HepG2 (cell line): ENCODE results near the gene OR2S2. TPM values are rescaled to one million over a fixed set of nuclear protein-coding genes. Genes with fewer than 3 reads are reported as not detected.

Experiments
- CEBPZ ChIP-seq: IDR thresholded peaks from 2 replicates; pipeline ENCODE4 v1.6.1; 2012; ENCODE audit warnings: low read length, improper control_type of control experiment
- DPF2 ChIP-seq: sonication (generic); formaldehyde crosslinking; IDR thresholded peaks from 2 replicates; pipeline ENCODE4 v1.4.0; 2020; ENCODE audit warnings: mild to moderate bottlenecking, low read depth, missing genetic modification reagents, borderline replicate concordance
- FOSL1 ChIP-seq: sonication (generic); formaldehyde crosslinking; IDR thresholded peaks from 2 replicates; pipeline ENCODE4 v1.9.0; 2021; ENCODE audit warnings: missing genetic modification reagents, borderline replicate concordance
- HMG20A ChIP-seq: IDR thresholded peaks from 2 replicates; pipeline ENCODE4 v1.6.1; 2016; ENCODE audit warnings: borderline replicate concordance
- IRF1 ChIP-seq: sonication (generic); formaldehyde crosslinking; IDR thresholded peaks from 2 replicates; pipeline ENCODE4 v1.4.0; 2020; ENCODE audit warnings: low read depth, mild to moderate bottlenecking, missing genetic modification reagents
- JUND ChIP-seq: sonication (generic); formaldehyde crosslinking; IDR thresholded peaks from 2 replicates; pipeline ENCODE4 v1.8.0; 2022; ENCODE audit warnings: mild to moderate bottlenecking, missing genetic modification reagents
- LCORL ChIP-seq, 2 experiments: fragments of 450-650 bp in 1 of 2; sonication (generic) in 1 of 2; formaldehyde crosslinking in 1 of 2; IDR thresholded peaks; 2 replicates each; pipeline versions ENCODE4 v1.5.0 to v1.6.1; 2017 to 2020; ENCODE audit warnings: antibody characterized with exemption in 1 of 2, missing genetic modification reagents in 1 of 2
- MEF2D ChIP-seq: sonication (generic); formaldehyde crosslinking; IDR thresholded peaks from 2 replicates; pipeline ENCODE4 v1.5.1; 2020; ENCODE audit warnings: mild to moderate bottlenecking, missing genetic modification reagents
- MIER3 ChIP-seq: IDR thresholded peaks from 2 replicates; pipeline ENCODE4 v1.6.1; 2016; ENCODE audit warnings: missing compliant biosample characterization, borderline replicate concordance
- SPEN ChIP-seq: sonication (generic); formaldehyde crosslinking; IDR thresholded peaks from 2 replicates; pipeline ENCODE4 v1.5.1; 2020; ENCODE audit warnings: low read depth, mild to moderate bottlenecking, missing genetic modification reagents
- ZBTB21 ChIP-seq: sonication (generic); formaldehyde crosslinking; IDR thresholded peaks from 2 replicates; pipeline ENCODE4 v1.4.0; 2020; ENCODE audit warnings: missing genetic modification reagents
- ZNF101 ChIP-seq: sonication (generic); formaldehyde crosslinking; IDR thresholded peaks from 2 replicates; pipeline ENCODE4 v1.4.0; 2020; ENCODE audit warnings: mild to moderate bottlenecking, low read depth, missing genetic modification reagents, borderline replicate concordance
- ZNF331 ChIP-seq: sonication (generic); formaldehyde crosslinking; IDR thresholded peaks from 2 replicates; pipeline ENCODE4 v1.4.0; 2020; ENCODE audit warnings: missing genetic modification reagents
- ZNF460 ChIP-seq: sonication (generic); formaldehyde crosslinking; IDR thresholded peaks from 2 replicates; pipeline ENCODE4 v1.5.1; 2020; ENCODE audit warnings: missing genetic modification reagents, mild to moderate bottlenecking, borderline replicate concordance
- ZNF503 ChIP-seq: sonication (generic); formaldehyde crosslinking; IDR thresholded peaks from 2 replicates; pipeline ENCODE4 v1.4.0; 2020; ENCODE audit warnings: missing genetic modification reagents
- ZNF704 ChIP-seq: sonication (generic); formaldehyde crosslinking; IDR thresholded peaks from 2 replicates; pipeline ENCODE4 v1.8.1; 2023; ENCODE audit warnings: mild to moderate bottlenecking, inconsistent platforms, moderate library complexity, missing genetic modification reagents, borderline replicate concordance
- ZNF775 ChIP-seq: sonication (generic); formaldehyde crosslinking; IDR thresholded peaks from 2 replicates; pipeline ENCODE4 v1.4.0; 2020; ENCODE audit warnings: missing genetic modification reagents, mild to moderate bottlenecking, moderate library complexity, borderline replicate concordance
- ZNF784 ChIP-seq: sonication (generic); formaldehyde crosslinking; IDR thresholded peaks from 2 replicates; pipeline ENCODE4 v1.5.1; 2020; ENCODE audit warnings: missing genetic modification reagents, mild to moderate bottlenecking, borderline replicate concordance
- polyA plus RNA-seq, 8 experiments: library from polyadenylated mRNA; depleted of rRNA in 3 of 8; stranded (reverse) in 7 of 8; unstranded in 1 of 8; fragments of >200 nt; fragmentation: Illumina TruSeq in 4 of 8; extraction: Trizol in 4 of 8; gene quantifications; 2 replicates each; pipeline versions ENCODE4 v1.2.1 to v1.2.3, GENCODE V29; 2011 to 2016; ENCODE audit warnings: low read depth in 4 of 8, missing spikeins in 1 of 8, mixed read lengths in 1 of 8; ENCODE audit not compliant: insufficient read depth in 1 of 8
- total RNA-seq, 5 experiments: library from RNA; depleted of rRNA; stranded (reverse); fragments of >200 nt; fragmentation: Illumina TruSeq; extraction: Trizol; gene quantifications; 2 replicates each; pipeline ENCODE4 v1.2.3, GENCODE V29; 2016; ENCODE audit warnings: low read depth in 1 of 5

OR2S2 gene
- total and polyA plus RNA-seq, 2 of the 13 experiments (the other 11 are each of a cell fraction or from before 2014, with no cell fraction given): not detected

DNA sequence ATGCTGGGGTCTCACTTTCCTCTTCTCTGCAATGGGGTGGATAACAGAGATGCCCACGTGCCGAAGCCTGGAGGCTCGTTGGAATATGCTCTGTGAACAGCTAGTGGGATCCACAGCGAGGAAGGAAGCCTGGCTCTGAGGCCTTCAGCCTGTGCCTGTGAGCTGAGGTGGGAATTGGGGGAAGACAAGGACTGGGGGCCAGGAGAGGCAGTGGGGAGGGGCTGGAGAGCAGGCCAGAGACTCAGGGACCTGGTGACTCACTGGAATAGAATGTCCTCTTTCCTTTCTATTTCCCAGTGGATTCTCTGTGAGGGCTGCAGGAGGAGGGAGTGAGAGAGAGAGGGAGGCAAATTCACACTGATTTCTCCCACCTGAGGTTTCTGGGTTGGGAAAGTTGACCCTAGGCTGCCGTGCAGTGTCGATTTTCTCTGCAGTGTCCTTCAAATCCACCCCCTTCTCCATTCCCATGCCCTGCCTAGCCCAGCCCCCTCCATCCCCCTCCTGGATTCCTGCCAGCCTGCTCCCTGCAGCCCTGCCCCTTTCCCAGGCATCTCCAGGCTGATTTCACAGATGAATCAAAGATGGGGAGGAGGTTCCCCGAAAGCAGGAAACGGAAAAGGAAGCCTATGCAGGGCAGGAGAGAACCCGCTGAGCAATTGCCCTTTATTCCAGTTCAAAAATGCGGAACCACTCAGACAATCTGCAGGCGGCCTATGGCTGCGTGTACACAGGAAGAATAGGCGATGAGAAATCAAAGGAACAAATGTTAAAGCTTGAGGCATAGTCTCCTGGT is 50.0 kb downstream of the OR2S2 start (continued):
- no peak for TF ChIP-seq ZNF503
- peak; percentile 77; the same call in 1 of the 2 replicates for TF ChIP-seq JUND (CRISPR knock-in tag)
- TF ChIP-seq ZNF460 (CRISPR knock-in tag): no peak
- no peak for TF ChIP-seq CEBPZ
- no peak for TF ChIP-seq ZNF101 (CRISPR knock-in tag)
- TF ChIP-seq LCORL (IDR thresholded peaks at IDR 0.05): no peak
- no peak for TF ChIP-seq LCORL (CRISPR knock-in tag; IDR thresholded peaks at IDR 0.05)
- TF ChIP-seq HMG20A: no peak
- TF ChIP-seq ZBTB21 (CRISPR knock-in tag): no peak
- TF ChIP-seq ZNF775 (CRISPR knock-in tag): no peak
- TF ChIP-seq ZNF704 (CRISPR knock-in tag): no peak
- TF ChIP-seq ZNF331 (CRISPR knock-in tag): no peak
- no peak for TF ChIP-seq IRF1 (CRISPR knock-in tag)
- no peak for TF ChIP-seq MEF2D (CRISPR knock-in tag)
- TF ChIP-seq ZNF784 (CRISPR knock-in tag): no peak
- no peak for TF ChIP-seq DPF2 (CRISPR knock-in tag)
- peak; percentile 52; the same call in 1 of the 2 replicates for TF ChIP-seq FOSL1
- TF ChIP-seq SPEN (CRISPR knock-in tag): no peak
- no peak for TF ChIP-seq MIER3 (CRISPR knock-in tag)
